Esophagus (tissue), 2 donors: ENCODE data around the gene KIF18A. TPM values are rescaled to one million over a fixed set of nuclear protein-coding genes. Genes with fewer than 3 reads are reported as not detected.

ENCODE experiments used
- H3K27ac ChIP-seq, 2 donors: one replicate each; pipeline ENCODE4 v1.5.1; 2013; ENCODE audit warnings: low read depth in 2 of 2, mild to moderate bottlenecking in 2 of 2, inconsistent platforms in 1 of 2, low read length in 1 of 2, moderate library complexity in 1 of 2
- H3K27me3 ChIP-seq, 2 donors: one replicate each; pipeline ENCODE4 v1.6.1; 2013; ENCODE audit warnings: low read length in 2 of 2, control low read depth in 1 of 2, mild to moderate bottlenecking in 1 of 2; ENCODE audit not compliant: insufficient read depth in 2 of 2, control insufficient read depth in 1 of 2
- H3K36me3 ChIP-seq, 2 donors: one replicate each; pipeline ENCODE4 v1.6.1; 2013; ENCODE audit warnings: low read length in 1 of 2; ENCODE audit not compliant: control insufficient read depth in 2 of 2, insufficient read depth in 2 of 2
- H3K4me1 ChIP-seq, 2 donors: one replicate each; pipeline ENCODE4 v1.6.1; 2013; ENCODE audit warnings: low read length in 1 of 2; ENCODE audit not compliant: control insufficient read depth in 2 of 2, insufficient read depth in 2 of 2
- H3K4me3 ChIP-seq, 2 donors: one replicate each; pipeline ENCODE4 v1.5.1; 2013; ENCODE audit warnings: low read length in 2 of 2, mild to moderate bottlenecking in 2 of 2, low read depth in 1 of 2, moderate library complexity in 1 of 2
- H3K9me3 ChIP-seq, 2 donors: one replicate each; pipeline ENCODE4 v1.6.1; 2013; ENCODE audit warnings: mild to moderate bottlenecking in 2 of 2, low read depth in 1 of 2, low read length in 1 of 2, moderate library complexity in 1 of 2; ENCODE audit not compliant: control insufficient read depth in 2 of 2, insufficient read depth in 1 of 2
- WGBS, 2 donors: extraction: QIAGEN DNeasy Blood & Tissue Kit; methylation state at CpG; one replicate each; pipeline ENCODE4 v1.1.7; 2013; 5-methylcytosine and 5-hydroxymethylcytosine counted together
- polyA plus RNA-seq, 2 donors: library from polyadenylated mRNA; stranded (reverse); fragments of 200-250 nt; gene quantifications; one replicate each; pipeline ENCODE4 v1.2.3, GENCODE V29; 2013
- donor health status: healthy with polysubstance abuse.
- donor health status: Bipolar disorder and iron deficiency.

Gene KIF18A
- 1 to 10 TPM; 1.4 to 1.6 TPM for polyA plus RNA-seq

DNA sequence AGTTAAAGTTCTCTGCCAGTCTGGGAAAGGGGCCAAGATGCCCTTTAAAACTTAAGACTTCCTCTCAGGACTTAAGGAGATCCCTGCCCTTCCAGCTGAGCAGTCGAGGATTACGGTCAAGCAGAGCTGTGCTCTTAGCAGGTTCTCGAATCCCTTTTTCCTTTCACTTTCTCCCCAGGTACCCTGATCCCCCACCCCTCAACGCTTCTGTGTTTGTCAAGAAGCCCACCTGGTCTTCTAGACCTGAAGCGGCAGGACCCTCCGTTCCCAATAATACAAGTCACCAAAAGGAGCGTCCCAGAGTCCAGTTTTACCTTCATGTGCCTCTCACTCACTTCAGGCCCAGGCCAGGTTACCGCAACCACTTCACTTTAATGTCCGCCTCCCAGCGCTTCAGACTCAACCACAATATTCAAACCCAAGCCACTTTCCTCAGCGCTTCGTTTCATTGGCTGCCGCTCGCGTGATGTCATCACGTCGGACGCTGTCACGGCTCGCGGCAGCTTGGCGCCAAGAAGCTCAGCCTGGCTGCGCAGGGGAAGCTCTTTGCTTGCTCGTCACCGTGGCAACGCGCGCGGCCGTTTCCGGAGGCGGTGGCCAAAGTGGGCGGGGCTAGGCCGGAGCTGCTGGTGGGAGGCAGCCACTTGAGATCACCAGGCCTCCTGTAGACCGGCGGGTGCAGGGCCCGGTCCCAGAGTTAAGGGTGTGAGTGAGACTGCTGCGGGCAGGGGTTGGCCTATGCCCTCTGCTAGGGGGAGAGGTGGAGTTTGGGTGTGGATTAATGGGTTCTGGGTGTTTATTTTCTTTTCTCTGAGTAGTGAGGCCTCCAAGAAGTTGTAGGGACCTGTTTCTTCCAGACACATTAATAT lies at the start of gene KIF18A, which contains the start of gene METTL15:
KIF18A (minus strand) TSS at position 407 of the 869 bp plus-strand sequence. CDS start 10,209 bp downstream, outside the sequence.
METTL15 (plus strand) TSS at position 639 of the 869 bp plus-strand sequence. CDS start 4,947 bp downstream, outside the sequence.
- H3K4me1 ChIP-seq = no peaks in the 10 kb centered on the region
- H3K36me3 ChIP-seq = no peaks in the 10 kb centered on the region
- H3K27me3 ChIP-seq = no peaks in the 10 kb centered on the region
- no peaks in the 10 kb centered on the region for H3K9me3 ChIP-seq
- H3K4me3 ChIP-seq = peak within 1 kb of the TSS; percentile 62 to 88
- WGBS, 2 donors = 0% methylated on average over 38 of the region's 38 CpGs
- peak within 1 kb of the TSS; percentile 85 to 94 for H3K27ac ChIP-seq

DNA sequence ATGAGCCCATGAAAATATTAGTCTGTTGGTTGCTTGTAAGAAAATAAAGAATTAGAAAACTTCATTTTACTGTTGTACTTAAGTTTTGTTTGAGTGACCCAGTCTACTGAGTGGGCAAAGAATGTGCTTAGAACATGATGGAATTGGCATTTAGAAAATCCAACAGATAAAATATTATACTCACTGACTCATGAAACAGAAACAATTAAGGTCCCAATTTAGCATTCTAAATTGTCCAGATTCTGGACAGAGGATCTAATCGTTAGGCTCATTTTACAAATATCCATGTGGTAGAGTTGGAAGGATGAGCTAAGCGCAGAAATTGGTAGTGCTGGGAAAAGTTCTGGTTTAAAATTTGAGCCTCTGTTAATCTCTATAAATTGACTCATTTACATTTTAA lies 45.6 kb upstream of the KIF18A start:
- H3K4me3 ChIP-seq = no peak overlapping the region
- no peaks in the 10 kb centered on the region for H3K4me1 ChIP-seq
- WGBS, 2 donors = 93 to 96% methylated on average over 2 of the region's 2 CpGs
- H3K27ac ChIP-seq = no peak overlapping the region
- no peaks in the 10 kb centered on the region for H3K9me3 ChIP-seq
- peaks cover 0 to 10% of the 10 kb centered on the region in 2 donors for H3K36me3 ChIP-seq
- H3K27me3 ChIP-seq = no peaks in the 10 kb centered on the region

DNA sequence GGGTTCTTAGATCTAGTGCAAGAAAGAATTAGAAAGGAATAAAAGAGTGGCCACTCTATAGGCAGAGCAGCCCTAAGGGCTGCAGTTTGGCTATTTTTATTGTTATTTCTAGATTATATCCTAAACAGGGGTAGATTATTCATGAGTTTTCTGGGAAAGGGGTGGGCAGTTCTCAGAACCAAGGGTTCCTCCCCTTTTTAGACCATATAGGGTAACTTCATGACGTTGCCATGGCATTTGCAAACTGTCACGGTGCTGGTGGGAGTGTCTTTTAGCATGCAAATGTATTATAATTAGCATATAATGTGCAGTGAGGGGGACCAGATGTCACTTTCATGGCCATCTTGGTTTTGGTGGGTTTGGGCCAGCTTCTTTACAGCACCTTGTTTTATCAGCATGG lies 44.8 kb upstream of the KIF18A start:
- 94 to 98% methylated on average over 2 of the region's 2 CpGs for WGBS, 2 donors
- H3K36me3 ChIP-seq = peaks cover 0 to 3% of the 10 kb centered on the region in 2 donors
- no peaks in the 10 kb centered on the region for H3K4me1 ChIP-seq
- no peaks in the 10 kb centered on the region for H3K9me3 ChIP-seq
- H3K27me3 ChIP-seq = no peaks in the 10 kb centered on the region
- H3K27ac ChIP-seq = no peak overlapping the region
- H3K4me3 ChIP-seq = no peak overlapping the region

DNA sequence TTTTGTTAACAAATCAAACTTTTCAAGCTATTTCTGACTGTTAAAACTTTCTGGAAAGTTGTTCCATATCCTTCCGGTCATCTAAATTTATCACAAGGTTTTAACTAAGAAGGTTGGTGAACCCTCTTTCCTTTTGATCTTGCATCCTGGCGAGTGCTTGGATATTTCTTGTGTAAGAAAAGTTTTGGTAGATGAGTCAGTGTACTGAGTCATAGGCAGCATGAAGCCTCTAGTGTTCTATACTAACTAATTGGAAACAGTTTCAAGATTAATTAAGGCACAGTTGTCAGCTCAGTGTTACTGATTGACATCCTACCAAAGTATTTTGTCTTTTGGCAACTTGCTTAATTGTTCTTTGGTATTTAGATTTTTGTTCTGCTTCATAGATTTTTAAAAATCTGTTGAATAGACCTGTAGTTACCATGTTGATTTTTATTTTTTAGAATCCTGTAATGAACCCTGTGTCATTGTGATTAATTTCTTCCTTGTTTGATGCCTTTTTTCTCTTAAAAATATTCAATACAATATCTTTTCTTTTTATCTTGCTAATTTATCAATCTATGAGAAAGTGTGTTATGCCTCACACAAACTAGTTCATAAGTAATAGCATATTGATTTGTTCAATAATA lies 38.3 kb upstream of the KIF18A start:
- H3K9me3 ChIP-seq = no peaks in the 10 kb centered on the region
- H3K27ac ChIP-seq = no peak overlapping the region
- WGBS, 2 donors = 26 to 50% methylated on average over 2 of the region's 2 CpGs
- no peaks in the 10 kb centered on the region for H3K36me3 ChIP-seq
- no peak overlapping the region for H3K4me3 ChIP-seq
- H3K4me1 ChIP-seq = no peaks in the 10 kb centered on the region
- no peaks in the 10 kb centered on the region for H3K27me3 ChIP-seq

DNA sequence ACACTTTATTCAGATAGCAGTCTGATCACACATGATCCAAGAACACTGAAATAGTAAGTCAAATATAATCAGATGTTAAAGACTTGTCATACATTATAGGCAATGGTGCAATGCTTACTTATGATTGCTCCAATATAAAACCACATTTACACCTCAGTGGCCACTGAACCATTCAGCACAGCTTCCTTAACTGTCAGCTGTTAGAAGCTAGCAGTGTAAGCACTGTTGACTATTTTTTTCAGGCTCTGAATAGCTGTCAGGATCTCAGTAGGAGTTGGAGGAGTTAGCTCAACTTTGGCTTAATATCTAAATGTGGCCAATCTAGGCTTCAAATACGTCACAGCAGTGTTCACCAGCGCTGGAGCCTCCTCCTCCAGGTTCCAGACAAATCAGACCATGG lies 36.9 kb upstream of the KIF18A start:
- Histone ChIP-seq H3K9me3 (peaks cover 2% of the 10 kb centered on the region in 2 donors), H3K4me1 (peaks cover 0 to 2% of the 10 kb centered on the region in 2 donors), H3K27me3 (no peaks in the 10 kb centered on the region), H3K4me3 (no peak overlapping the region), H3K27ac (no peak overlapping the region), H3K36me3 (no peaks in the 10 kb centered on the region)
- WGBS, 2 donors = 91 to 95% methylated on average over 2 of the region's 2 CpGs

DNA sequence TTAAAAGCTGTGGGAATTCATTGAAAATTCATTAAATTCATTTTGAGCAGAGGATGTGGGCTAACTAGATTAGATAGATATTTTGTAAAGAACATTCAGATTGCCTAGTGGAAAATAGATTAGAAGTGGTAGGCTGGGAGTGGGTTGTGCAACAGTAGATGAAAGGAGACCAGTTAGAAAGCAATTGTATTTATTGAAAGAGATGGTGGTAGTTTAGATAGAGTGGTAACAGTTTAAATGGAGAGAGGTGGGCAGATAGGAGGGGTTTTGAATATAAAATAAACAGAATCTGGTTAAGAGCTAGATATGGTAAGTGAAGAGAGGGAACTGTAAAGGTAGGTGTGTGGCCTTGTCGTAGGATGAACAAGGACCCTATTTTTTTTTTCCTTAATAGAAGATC lies 34.8 kb upstream of the KIF18A start:
- peaks cover 0 to 1% of the 10 kb centered on the region in 2 donors for H3K36me3 ChIP-seq
- 92 to 94% methylated on average over 1 of the region's 1 CpG for WGBS, 2 donors
- H3K4me1 ChIP-seq = peaks cover 0 to 3% of the 10 kb centered on the region in 2 donors

DNA sequence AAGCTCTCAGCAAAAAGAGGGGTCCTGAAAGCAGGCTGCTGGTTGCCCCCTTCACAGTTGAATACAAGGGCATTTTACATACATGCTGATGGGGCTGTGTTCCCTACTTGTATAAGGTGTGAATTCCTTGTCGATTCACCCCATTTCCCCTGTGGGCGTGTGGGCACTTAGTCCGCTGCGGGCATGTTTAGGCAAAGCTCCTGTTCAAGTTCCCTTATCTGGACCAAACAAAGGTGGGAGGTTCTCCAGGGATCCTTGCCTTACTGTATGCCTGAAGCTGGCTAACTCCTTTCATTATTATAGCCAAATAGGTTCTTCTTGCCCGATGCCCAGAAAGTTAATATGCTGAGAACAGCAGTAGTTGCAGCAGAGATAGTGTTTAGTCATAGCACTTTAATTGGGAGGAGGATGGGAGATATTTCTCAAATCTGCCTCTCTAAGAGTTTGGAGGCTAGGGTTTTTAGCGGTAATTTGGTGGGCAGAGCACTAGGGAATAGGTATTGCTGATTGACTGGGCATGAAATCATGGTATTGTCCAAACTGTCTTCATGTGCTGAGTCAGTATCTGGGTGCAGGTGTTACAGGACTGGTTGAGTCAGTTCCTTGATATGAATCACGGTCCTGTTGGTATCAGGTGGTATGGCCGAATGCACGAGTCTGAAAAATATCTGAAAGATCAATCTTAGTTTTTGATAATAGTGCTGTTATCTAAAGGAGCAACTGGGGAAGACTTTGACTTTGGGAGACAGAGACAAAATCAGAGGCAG lies 32.9 kb upstream of the KIF18A start:
- Histone ChIP-seq H3K27me3 (no peaks in the 10 kb centered on the region), H3K4me3 (no peak overlapping the region), H3K4me1 (peaks cover 0 to 3% of the 10 kb centered on the region in 2 donors), H3K36me3 (peaks cover 0 to 1% of the 10 kb centered on the region in 2 donors), H3K9me3 (peaks cover 2 to 3% of the 10 kb centered on the region in 2 donors), H3K27ac (peak overlapping the region in 1 of 2 donors; percentile 61)
- 76 to 87% methylated on average over 9 of the region's 9 CpGs for WGBS, 2 donors

More for the DNA sequence above, 34.8 kb upstream of the KIF18A start:
- peaks cover 2 to 3% of the 10 kb centered on the region in 2 donors for H3K9me3 ChIP-seq
- no peak overlapping the region for H3K27ac ChIP-seq
- H3K27me3 ChIP-seq = no peaks in the 10 kb centered on the region
- H3K4me3 ChIP-seq = no peak overlapping the region

DNA sequence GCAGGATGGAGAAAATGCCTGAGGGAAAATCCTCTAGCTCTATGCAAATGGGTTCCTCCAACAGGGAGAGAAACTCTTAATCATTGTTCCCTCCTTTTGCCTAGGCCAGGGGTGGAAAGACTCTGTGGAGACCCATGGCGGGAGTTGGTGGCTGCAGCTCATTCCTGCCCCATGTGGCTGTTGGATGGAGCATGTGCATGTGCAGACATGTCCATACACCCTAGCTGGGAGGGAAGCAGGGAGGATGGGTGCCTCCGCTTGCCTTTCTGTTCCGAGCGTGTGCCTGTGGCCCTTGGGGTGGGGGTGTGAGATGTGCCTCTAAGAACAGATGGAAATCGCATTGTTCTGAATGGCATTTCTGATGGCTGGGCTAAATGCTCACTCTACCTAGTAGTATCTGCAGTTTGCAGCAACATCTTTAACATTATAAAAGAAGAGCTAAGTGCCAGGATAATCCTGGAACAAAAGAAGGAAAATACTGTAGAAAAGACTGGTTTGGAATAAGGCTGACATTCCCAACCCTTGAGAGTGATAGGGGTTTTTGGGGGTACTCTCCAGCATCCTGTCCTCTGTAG lies 32.0 kb upstream of the KIF18A start:
- Histone ChIP-seq H3K36me3 (peaks cover 0 to 1% of the 10 kb centered on the region in 2 donors), H3K9me3 (peaks cover 2 to 3% of the 10 kb centered on the region in 2 donors), H3K4me3 (no peak overlapping the region), H3K27me3 (no peaks in the 10 kb centered on the region), H3K27ac (no peak overlapping the region), H3K4me1 (peaks cover 0 to 3% of the 10 kb centered on the region in 2 donors)
- 97 to 100% methylated on average over 5 of the region's 5 CpGs for WGBS, 2 donors

DNA sequence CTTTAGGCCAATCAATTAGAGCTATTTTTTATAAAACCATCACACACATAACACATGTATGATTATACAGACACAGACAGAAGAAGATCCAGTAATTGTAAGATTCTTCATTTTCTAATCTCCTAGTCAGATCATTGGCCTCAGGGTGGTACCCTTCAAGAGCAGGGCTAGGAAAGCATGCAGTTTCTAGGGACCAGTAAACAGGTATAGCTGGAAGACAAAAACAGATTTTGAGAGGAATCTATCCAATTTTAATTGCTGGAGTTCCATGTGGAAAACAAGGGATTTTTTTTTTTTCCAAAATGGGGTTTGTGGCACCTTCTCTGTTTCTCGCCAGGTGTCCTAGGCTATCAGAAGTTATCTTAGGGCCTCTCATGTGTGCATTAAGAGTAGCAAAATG lies 29.9 kb upstream of the KIF18A start:
- WGBS, 2 donors = 94 to 98% methylated on average over 1 of the region's 1 CpG
- no peak overlapping the region for H3K27ac ChIP-seq
- H3K27me3 ChIP-seq = no peaks in the 10 kb centered on the region
- peaks cover 0 to 7% of the 10 kb centered on the region in 2 donors for H3K36me3 ChIP-seq
- H3K4me1 ChIP-seq = peaks cover 0 to 3% of the 10 kb centered on the region in 2 donors
- no peak overlapping the region for H3K4me3 ChIP-seq
- H3K9me3 ChIP-seq = peaks cover 2 to 3% of the 10 kb centered on the region in 2 donors
